Mesodermal cell (in vitro differentiated cells): ENCODE results near the gene MRPL24.
A peak's percentile ranks its signal among the peaks of the same experiment; 100 is the strongest.

Experiments
- H3K27ac ChIP-seq: 2 replicates; pipeline ENCODE4 v1.7.0; 2013; ENCODE audit warnings: mild to moderate bottlenecking, low read depth, low read length, moderate library complexity; ENCODE audit not compliant: severe bottlenecking
- H3K36me3 ChIP-seq: 2 replicates; pipeline ENCODE4 v1.7.1; 2013; ENCODE audit warnings: mild to moderate bottlenecking, low read length, moderate library complexity; ENCODE audit not compliant: control insufficient read depth, insufficient read depth
- H3K4me1 ChIP-seq: one replicate; pipeline ENCODE4 v1.7.1; 2013; ENCODE audit warnings: mild to moderate bottlenecking, low read length; ENCODE audit not compliant: insufficient read depth, control insufficient read depth, poor library complexity, severe bottlenecking
- H3K4me3 ChIP-seq: 2 replicates; pipeline ENCODE4 v1.7.0; 2013; ENCODE audit warnings: low read length, control low read depth, mild to moderate bottlenecking; ENCODE audit not compliant: insufficient read depth, poor library complexity, severe bottlenecking; ENCODE audit errors: extremely low read depth
- H3K9me3 ChIP-seq: 2 replicates; pipeline ENCODE4 v1.7.1; 2013; ENCODE audit warnings: mild to moderate bottlenecking, low read length, moderate library complexity; ENCODE audit not compliant: control insufficient read depth
- WGBS, 2 experiments: methylation state at CpG; one replicate each; pipeline ENCODE4 v1.1.5; 2013; ENCODE audit warnings: missing lambda C conversion rate in 2 of 2; ENCODE audit not compliant: insufficient coverage in 2 of 2; 5-methylcytosine and 5-hydroxymethylcytosine counted together

Gene MRPL24

DNA sequence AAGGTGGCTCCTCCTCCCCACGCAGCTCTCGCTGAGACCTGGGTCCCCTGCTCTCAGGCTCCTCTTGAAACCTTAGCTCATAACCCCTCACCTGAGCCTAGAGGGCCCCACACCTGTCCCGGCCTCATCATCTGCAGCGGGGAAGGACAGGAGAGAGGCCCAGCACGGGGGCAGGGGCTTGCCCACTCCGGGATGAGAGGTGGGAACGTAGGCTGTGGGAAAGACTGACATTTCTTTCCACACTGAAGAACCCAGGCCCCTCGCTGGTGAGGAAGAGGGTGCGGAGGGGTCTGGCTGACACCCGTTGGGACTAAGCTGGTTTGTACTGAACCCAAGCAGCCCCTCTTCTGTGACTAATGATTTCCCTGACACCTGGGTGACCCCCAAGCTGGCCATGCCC is 49.7 kb downstream of the MRPL24 start:
- Histone ChIP-seq H3K36me3 (no peaks in the 10 kb centered on the region), H3K4me1 (peaks cover 46% of the 10 kb centered on the region), H3K27ac (peak overlapping the region; percentile 36), H3K4me3 (no peak overlapping the region), H3K9me3 (no peaks in the 10 kb centered on the region)
- 33 to 72% methylated on average over 1 to 3 of the region's 10 CpGs for WGBS, 2 experiments

DNA sequence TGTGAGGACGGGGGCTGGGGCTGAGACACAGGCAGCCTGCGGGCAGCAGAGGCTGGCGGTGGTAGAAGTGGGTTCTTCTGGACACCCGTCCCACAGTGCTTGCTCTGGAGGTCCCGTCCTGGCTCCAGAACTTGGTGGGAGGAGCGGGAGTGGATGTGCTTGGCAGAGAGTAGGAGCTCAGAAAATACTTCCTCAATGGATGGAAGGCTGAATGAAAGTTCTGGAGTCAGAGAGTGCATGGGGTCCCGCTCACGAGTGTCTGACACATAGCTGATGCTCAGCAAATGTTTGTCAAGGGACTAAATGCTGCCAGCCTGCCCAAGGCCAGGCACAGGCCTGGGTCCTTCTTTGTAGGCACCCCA is 50.2 kb downstream of the MRPL24 start:
- no peaks in the 10 kb centered on the region for H3K9me3 ChIP-seq
- 64 to 74% methylated on average over 6 to 8 of the region's 8 CpGs for WGBS, 2 experiments
- H3K27ac ChIP-seq: no peak overlapping the region
- H3K4me3 ChIP-seq: no peak overlapping the region
- H3K36me3 ChIP-seq: no peaks in the 10 kb centered on the region
- H3K4me1 ChIP-seq: peaks cover 46% of the 10 kb centered on the region

DNA sequence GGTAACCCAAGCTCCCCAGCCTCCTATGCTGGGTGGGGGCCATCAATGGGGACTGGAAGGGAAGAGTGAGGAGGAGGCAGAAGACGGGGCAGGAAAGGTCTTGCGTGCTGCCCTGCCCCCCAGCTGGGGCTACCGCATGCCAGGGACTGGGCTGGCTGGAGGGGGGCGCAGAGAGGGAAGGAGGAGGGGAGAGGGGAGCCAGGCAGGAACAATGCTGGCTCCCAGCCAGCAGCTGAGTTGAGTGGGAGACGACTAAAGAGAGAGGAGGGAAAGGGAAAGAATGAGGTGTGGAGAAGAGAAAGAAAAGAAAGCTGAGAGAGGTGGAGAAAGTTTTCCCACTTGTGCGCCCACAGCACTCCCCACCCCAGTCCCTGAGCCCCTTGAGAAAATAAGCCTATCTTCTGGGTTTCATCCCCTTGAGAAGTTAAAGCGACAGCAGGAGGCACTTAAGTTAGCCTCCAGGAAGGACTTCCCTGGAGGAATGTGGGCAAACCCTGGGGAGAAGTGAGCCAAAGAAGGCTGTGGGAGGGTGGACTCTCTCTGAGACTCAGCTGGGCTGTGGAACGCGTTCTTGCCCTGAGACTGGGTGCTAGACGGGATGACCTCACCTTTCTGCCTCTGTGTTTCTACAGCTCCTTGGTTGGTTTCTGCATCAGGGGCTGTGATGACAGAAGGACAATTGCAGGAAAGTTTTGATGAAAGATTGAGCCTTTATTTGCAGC is 50.8 kb downstream of the MRPL24 start:
- Histone ChIP-seq H3K9me3 (no peaks in the 10 kb centered on the region), H3K36me3 (no peaks in the 10 kb centered on the region), H3K4me3 (no peak overlapping the region), H3K27ac (no peak overlapping the region), H3K4me1 (peaks cover 46% of the 10 kb centered on the region)
- 26 to 37% methylated on average over 6 to 9 of the region's 10 CpGs for WGBS, 2 experiments

DNA sequence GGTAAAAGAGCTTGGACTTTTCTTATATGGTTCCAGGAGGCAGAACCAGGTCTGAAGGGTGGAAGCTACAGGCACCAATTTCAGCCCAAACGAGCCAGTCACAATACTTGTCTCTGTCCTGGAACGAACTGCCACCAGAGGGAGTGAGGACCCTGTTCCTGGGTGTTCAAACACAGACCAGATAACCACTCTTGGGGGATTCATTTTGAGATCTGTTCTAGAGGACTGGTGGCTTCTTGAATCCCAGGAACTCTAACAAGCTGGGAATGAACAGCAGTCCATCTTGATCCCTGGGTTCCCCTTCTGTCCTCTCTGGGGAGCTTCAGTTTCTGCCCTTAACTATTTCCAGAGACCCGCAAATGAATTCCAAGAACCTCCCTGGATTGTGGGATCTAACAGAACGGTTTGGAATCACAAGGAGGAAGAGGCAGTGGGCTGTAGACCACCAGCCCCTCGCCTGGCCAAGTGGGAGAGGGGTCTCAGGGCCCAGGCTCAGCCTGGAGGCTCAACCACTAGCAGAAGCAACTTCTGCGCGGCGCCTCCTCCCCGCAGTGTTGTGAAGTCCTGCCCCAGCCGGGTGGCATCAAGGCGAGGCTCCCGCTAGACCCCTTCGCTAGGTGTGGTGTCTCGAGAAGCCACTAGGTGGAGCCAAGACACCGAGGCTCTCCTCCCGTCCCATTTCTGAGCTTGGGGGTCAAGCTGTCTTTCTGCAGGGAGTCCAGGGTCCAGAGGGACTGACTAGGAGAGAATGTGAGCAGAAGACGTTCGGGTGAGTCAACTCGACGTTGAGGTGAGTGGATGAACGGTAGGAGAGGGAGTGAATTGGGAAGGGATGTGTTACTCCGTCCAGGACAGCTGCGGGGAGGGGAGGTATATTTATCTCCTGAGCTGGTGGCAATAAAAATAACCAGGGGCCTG is 51.6 kb downstream of the MRPL24 start:
- H3K4me1 ChIP-seq: peaks cover 44% of the 10 kb centered on the region
- H3K36me3 ChIP-seq: no peaks in the 10 kb centered on the region
- H3K9me3 ChIP-seq: no peaks in the 10 kb centered on the region
- peak overlapping the region; percentile 36 for H3K27ac ChIP-seq
- no peak overlapping the region for H3K4me3 ChIP-seq
- 2% methylated on average over 22 to 23 of the region's 23 CpGs for WGBS, 2 experiments
